Skin of body (tissue), 2 donors: Measurements from ENCODE around the gene PDE5A. TPM values are rescaled to one million over a fixed set of nuclear protein-coding genes. Genes with fewer than 3 reads are reported as not detected.
"Not testable (repeated sequence)": the region's sequence is repeated elsewhere in the genome, so short reads cannot be mapped to it uniquely, and the experiment has no call there.

ENCODE experiments used
- DNase-seq: peaks from one replicate; lab custom pipeline; 2025; lab: John Stamatoyannopoulos, UW
- total RNA-seq: library from RNA; depleted of rRNA; stranded (reverse); fragments of >200 nt; gene quantifications from one replicate; pipeline ENCODE4 v1.2.3, GENCODE V29; 2014

Gene PDE5A
- total RNA-seq, 1 donor from 2014 or later = 40.2 TPM

DNA sequence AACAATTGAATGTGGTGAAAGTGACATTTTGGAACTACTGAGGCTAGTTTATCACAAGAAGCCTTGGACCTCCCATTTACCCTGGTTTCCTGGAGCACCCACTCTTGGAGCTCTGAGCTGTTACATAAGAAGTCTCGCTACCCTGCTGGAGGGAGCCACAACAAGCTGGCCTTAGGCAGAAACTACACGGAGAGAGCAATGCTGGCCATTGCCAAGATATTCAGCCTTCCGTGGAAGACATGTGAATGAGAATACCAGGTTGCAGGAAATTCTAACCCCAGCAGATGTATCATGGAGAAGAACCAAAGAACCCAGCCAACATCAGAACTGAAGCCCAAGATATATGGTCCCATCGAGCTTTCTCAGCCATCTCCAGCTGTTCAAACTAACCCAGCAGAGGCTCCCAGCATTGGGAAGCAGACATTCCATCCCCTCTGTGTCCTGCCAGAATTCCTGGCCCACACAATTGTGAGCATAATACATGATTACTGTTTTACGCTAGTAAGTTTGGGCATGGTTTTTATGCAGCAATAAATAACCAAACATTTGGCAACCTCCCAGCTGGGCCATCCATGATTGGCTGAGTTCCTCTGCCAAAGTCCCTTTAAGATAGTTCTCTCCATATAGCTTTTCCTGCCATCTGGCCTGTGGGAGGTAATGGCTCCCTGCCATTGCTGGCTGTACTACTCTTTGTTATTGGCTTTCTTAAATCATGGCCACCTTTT is 17.9 kb upstream of the PDE5A start:
- DNase-seq = peak; percentile 87

DNA sequence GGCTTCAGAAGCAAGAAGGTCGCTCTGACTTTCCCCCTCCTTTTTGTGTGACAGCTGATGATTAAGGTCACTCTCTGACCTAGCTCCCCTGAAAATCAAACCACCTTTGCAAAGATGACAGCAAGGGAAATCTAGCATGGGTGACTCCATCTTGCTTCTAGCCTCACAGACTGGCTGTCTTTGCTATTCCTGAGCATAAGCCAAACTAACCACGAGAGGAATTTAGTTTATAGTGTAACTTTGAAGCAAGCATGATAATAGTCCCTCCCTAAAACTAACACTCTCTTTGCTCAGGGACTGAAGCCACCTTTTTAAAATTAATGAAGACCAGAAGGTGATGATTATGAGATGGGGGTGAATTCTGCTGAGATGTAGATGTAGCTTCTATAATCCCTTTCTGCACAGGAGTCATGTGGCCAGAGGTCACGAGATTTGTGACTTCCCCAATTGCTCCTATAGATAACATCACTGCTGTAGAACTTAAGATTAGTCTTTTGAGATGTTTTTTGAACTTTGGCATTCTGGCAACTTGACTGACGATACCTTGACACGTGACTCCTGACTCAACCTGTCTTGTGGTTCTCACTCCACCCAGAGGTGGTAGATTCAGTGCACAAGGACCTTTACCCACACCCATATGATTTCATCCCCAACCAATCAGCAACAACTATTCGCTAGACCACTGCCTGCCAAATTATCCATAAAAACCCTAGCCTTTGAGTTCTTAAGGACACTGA is 14.9 kb upstream of the PDE5A start:
- no peak for DNase-seq

DNA sequence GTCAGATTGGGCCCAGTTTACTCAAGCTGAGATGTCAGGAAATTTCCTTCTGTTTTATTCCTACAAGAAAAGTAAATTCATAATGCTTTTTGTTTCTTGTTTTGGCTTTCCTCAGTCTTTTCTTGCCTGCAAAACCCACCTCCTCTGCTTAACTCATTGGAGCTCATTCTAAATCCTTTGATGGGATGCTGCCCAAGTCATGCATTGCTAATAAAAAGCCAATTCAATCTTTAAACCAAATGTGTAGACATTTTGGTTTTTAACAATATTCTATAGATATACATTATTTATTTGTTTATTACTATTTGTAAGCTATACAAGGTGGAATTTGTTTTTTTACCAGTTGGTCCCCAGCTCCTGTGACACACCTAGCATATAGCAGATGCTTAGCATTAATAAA is 13.2 kb upstream of the PDE5A start:
- DNase-seq = no peak

- no peak for DNase-seq
Observed at GRCh38 chr4:119638359-119638758, 9.8 kb upstream of the PDE5A start.

DNA sequence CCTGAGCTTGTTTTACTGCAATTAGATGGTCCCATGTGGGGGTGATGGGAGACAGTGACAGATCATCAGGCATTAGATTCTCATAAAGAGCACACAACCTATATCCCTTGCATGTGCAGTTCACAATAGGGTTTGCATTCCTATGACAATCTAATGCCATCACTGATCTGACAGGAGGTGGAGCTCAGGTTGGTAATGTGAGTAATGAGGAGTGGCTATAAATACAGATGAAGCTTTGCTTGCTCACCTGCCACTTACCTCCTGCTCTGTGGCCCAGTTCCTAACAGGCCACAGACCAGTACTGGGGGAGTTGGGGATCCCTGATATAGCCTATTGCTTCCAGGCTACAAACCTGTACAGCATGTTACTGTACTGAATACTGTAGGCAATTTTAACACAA is 8.2 kb upstream of the PDE5A start:
- DNase-seq = not testable (repeated sequence)

DNA sequence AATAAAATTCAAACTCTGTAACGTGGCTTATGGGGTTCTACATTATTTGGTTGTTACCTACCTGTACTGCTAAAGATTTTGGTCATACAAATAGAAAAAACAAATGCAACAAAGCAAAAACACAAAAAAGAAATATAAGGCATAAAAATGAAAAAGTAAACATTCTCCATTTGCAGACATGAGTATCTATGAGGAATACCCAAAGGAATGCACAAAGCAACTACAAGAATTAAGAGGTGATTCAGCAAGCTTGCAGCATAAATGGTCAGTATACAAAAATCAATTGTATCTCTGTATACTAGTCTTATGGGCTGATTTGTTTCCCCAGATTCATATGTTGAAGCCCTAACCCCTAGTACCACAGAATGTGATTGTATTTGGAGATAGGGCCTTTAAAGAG is 3.6 kb upstream of the PDE5A start:
- DNase-seq = no peak

- DNase-seq = peak; percentile 56
Observed at GRCh38 chr4:119629142-119629471, 503 bp upstream of the PDE5A start.

DNA sequence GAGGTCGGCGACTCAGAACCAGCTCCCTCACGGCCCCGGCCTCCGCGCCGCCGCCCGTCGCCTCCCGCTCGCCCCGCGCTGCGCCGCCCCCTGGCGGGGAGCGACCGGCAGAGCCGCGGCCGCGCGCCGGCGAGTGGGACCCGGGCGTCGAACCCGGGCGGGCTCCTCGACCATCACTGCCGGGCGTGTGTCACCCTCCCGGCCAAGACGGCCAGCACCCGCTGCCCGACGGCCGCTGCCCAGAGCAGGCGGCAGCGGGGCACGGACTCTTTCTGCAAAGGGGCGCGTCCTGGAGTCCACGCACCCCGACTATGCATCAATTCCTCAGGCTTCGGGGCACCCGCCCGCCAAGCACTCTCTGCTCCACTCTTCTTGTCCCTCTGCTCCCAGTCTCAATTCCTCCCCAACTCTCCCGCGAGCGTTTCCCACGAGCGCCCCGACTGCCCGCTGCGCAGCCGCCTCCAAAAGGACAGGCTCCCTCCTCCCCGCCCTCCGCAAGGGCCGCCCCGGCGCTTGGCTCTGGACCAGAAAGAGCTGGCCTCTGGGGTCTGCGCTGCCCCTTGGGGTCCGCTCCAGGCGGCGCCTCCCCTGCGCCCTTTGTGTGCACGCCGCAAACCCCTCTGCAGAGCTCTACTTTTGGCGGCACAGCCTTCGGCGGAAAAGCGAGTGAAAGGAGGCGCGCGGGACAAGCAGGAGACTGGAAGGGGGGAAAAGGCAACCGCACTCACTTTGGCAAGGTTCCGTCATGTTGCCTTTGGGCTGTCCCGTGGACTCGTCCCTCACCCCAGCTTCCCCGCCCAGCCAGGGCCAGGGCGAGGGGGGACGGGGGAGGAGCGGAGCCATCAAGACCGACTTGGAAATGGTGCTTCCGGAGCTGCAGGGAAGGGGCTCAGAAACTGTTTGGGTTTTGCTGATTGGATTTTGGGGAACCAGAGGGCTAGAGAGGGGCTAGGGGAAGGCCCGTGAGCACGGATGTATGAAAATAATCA is 1.0 kb downstream of the PDE5A start:
- peak; percentile 66 for DNase-seq

DNA sequence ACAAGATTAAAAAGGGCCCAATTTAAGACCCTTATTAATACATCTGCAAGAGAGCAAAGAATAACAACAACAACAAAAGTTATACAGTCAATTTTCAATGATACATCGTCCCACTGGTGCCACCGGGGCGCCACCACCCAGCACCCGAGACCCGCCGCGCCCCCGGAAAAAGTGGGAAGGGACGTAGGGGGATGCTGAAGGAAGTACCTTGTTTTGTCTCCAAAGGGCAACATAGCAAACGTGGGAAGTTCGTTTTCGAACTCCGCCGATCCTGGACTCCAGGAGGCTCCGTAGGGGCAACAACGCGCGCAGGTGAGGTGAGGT is 1.7 kb downstream of the PDE5A start:
- no peak for DNase-seq

GRCh38 chr4:119626420-119626819 is 2.2 kb downstream of the PDE5A start:
- no peak for DNase-seq

DNA sequence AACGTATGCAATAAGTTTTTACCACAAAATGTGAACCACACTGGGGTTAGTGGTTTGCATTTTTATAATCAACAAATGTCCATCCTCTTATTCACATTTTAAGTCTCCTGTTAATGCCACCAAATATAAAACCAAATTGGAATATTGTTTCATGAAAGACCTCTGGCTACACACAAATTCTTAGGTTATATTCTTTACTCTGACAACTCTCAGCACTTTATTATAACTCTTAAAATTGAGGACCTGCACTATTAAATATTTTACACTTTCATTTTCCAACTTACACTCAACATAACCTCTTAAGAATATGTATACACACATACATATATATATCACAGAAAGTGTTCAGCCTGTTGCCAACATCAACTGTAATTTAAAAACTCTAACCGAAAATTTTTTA is 2.8 kb downstream of the PDE5A start:
- no peak for DNase-seq

- DNase-seq = no peak
Observed at GRCh38 chr4:119624356-119624755, 4.2 kb downstream of the PDE5A start.

GRCh38 chr4:119623025-119623424 is 5.6 kb downstream of the PDE5A start:
- no peak for DNase-seq

DNA sequence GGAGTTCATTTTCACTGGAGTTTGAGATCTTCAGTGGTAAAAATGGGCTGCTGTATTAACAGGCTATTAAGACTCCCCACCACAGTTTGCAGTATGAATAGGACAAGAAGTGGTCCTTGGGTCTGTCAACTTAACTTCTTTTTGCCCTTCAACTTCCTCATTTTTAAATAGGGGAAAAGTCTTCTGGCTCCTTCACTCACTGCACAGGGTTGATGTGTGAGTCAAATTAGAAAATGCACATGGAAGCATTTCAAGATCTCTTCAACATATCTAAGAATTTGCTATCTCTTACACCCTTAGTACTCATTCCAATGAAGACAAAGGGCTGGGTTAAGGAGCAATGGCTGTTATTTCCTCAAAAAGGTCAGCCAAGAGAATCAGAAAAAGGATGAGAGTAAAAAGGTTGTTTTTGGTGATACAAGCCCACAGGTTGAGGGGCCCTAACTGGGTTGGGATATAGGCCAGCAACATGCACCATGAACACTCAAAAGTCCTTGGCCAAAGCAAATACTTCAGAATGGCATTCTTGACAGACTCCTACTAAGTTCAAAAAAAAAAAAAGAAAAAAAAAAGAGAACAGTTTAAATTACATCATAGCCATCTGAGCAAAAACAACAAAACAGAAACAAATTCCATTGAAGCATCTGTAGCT is 13.4 kb downstream of the PDE5A start:
- no peak for DNase-seq

DNA sequence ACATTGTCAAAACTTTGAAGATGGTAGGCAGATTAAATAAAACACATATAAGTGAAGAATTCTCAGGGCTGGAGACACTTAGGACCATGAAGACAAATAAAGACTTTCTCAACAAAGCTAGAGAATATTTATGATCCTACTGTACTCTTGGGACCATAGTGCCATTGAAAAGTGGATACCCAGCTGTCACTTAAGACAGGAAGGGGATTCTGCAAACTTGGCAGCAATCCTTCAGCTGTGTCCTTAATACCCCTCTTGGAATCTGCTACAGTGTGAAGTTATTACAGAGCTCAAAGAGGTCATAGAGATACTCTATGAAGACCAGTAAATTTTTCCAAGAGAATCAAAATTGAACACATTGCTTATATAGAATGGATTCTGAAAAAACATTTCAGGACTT is 24.3 kb downstream of the PDE5A start:
- DNase-seq = no peak

DNA sequence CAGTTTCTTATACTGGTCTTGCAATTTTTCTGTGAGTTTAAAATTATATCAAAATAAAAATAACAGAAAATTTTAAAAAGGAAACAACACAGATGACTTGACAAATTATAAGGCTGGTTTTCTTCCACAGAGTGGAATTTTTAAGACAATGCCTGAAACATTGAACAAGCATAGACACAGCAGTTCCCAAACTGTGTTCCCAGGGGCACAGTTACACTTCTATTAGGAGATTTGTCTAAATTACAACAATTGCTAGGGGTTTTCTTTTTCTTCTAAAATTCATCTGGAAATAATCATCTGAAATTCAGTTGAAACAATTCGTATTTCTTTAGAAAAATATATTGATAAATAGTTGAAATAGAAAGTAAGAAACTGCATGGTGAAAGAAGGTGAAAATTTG is 26.2 kb downstream of the PDE5A start:
- no peak for DNase-seq

- no peak for DNase-seq
Observed at GRCh38 chr4:119598521-119598920, 30.1 kb downstream of the PDE5A start.

DNA sequence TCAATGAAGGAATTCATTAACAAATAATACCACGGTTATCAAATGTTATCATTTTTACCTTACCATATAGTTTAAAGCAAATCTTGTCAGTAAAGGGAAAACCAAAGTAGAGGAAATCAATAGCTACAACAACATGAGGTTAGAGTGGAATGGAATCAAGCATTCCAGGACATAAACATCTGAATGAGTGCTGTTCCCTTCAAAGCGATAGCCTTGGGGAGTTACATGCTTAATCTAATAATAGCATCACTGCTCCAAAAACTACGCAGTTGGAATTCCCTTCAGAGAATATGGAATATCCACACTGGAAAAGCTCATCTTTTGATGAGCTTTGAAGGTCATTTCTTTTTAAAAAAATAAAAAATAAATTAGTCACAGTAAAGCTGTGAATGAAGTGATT is 31.2 kb downstream of the PDE5A start:
- DNase-seq = no peak

DNA sequence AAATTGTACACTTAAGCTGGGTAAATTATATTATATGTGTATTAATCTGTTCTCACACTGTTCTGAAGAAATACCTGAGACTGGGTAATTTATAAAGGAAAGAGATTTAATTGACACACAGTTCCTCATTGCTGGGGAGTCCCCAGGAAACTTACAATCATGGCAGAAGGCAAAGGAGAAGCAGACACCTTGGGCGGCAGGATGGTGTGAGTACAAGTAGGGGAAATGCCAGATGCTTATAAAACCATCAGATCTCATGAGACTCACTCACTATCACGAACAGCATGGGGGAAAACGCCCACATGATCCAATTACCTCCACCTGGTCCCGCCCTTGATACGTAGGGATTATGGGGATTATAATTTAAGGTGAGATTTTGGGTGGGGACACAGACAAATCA is 34.9 kb downstream of the PDE5A start:
- no peak for DNase-seq

DNA sequence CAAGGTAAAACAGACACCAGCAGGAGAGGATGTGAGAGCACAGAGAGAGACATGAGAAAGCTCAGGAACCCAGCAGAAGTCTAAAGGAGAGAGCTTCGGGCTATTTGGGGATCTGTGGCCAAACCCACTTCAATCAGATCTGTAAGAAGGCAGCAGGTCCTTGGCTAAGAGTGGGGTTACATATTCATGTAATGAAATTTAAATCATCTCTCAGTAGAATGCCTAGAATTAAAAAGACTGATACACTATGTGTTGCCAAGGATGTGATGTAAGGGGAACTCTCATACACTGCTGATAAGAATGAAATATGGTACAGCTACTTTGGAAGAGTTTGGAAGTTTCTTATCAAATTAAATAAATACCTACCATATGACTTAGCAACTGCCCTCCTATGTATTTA is 35.8 kb downstream of the PDE5A start:
- no peak for DNase-seq

DNA sequence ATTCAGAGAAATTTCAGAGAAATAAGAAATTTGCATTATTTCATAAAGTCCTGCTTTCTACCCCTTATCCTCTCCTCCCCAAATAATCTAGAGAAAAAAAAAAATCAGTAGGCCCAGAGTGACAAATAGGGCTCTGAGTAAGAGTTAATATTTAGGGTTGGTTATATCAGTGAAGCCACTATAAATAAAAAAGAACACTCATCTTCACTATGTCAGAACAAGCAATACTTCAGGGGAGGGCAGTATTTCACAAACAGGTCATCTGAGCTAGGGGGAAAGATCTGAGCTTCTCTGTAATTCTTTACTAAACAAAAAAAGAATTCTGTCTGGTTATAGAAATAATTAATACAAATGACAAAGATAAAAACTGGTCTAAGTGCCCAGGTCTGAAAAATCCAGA is 39.4 kb downstream of the PDE5A start:
- no peak for DNase-seq

GRCh38 chr4:119587796-119588195 is 40.8 kb downstream of the PDE5A start:
- no peak for DNase-seq
